ENCODE results near the gene VKORC1. TPM values are rescaled to one million over a fixed set of nuclear protein-coding genes. Genes with fewer than 3 reads are reported as not detected.
A peak's percentile ranks its signal among the peaks of the same experiment; 100 is the strongest.

VKORC1 gene
- total RNA-seq, 1 donor from 2014 or later: 56.2 TPM

DNA sequence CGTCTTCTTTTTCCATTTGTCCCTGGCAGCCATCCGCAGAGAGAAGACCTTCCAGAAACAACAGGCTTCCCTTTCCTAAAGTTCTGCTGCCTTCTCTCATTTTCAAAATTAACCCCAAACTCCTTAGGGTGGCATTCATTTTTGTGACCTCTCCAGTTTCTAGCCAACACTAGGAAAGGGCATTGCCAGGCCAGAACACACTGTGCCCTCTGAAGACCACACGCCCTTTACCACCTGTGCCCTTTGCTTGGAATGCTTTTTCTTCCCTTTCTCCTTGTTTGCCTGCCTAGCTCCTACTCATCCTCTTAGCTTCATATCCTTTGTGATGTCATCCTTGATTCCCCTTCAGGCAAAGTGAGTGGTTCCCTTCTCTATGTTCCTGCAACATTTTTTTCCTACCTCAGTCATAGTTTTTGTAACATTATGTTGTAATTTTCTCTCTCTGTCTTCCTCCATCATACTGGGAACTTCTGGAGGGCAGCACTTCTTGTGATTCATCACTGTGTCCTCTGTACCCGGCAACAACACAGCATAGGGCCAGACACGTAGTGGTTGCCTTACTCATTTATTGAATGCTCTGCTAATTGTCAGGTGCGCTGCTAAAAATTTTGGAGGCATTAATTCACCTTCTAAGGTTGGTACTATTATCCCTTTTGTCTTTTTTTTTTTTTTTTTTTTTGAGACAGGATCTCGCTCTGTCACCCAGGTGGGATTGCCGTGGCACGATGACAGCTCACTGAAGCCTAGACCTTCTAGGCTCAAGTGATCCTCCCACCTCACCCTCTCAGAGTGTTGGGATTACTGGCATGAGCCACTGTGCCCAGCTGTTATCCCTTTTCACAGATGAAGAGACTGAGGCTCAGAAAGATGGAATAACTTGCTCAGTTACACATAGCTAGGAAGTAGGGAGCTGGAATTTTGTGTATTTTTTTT is 23.9 kb upstream of the VKORC1 start:
- Mint-ChIP-seq H3K36me3 (ENCODE audit: low read depth) (peaks cover 32% of the 10 kb centered on the region), H3K27me3 (no peaks in the 10 kb centered on the region), H3K4me1 (peaks cover 11% of the 10 kb centered on the region), H3K4me3 (peak overlapping the region; percentile 88), H3K27ac (peak overlapping the region; percentile 89), H3K9me3 (no peaks in the 10 kb centered on the region)
- intact Hi-C loops (cut with micrococcal nuclease): loop anchor here (5.0 kb wide), 1 partner anchor 161 kb away; the partner anchor contains the start of gene SETD1A
- no peak for DNase-seq

DNA sequence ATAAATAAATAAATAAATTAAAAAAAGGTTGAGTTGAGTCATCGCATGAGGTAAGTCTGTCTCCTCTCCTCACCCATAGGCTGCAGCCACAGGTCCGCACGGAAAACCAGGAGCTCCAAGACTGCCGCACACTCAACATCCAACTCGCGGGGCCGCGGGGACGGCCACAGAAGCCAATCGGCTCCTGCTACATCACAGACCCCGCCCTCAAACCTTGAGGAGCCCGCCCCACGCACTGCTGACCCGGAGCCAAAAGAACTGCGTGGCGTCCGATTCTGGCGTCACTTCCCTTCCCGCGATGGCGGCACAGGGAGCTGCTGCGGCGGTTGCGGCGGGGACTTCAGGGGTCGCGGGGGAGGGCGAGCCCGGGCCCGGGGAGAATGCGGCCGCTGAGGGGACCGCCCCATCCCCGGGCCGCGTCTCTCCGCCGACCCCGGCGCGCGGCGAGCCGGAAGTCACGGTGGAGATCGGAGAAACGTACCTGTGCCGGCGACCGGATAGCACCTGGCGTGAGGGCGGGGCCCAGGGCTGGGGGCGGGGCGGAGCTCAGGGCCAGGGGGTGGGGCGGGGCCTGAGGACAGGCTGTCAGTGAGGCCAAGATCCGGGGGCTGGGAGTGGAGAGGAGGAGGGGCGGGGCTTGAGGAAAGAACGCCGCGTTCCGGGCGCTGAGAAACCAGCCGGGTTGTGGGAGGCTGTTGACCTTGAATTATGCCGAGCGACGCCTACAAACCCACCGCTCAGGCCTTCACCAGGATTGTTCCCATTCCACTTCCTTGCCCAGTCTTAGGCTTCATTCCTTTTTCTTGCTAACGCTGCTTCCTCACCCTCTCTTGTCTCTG is 23.0 kb upstream of the VKORC1 start, which contains the start of gene KAT8:
KAT8 (plus strand) TSS at position 281 of the 839 bp plus-strand sequence; CDS start at position 299, 18 bp downstream.
- peaks cover 34% of the 10 kb centered on the region for H3K36me3 Mint-ChIP-seq (ENCODE audit: low read depth)

DNA sequence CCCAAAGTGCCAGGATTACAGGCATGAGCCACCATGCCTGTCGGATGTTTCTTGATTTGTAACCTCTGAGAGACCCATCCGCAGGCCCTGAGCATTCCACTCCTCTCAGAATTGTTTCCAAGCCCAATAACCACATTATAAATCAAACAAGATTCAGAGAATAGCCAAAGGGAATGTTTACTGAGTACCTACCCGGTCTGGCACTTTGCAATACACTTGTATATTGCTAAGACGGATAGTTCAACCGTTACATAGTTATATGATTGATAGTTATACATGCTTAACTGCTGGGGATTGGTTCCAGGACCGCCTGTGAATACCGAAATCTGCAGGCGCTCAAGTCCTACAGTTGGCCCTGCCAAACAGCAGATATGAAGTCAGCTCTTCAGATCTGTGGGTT is 19.9 kb upstream of the VKORC1 start:
- Mint-ChIP-seq H3K36me3 (ENCODE audit: low read depth) (peaks cover 32% of the 10 kb centered on the region), H3K9me3 (no peaks in the 10 kb centered on the region), H3K27ac (peak overlapping the region; percentile 34), H3K4me3 (no peak overlapping the region), H3K27me3 (no peaks in the 10 kb centered on the region), H3K4me1 (peaks cover 19% of the 10 kb centered on the region)
- no peak for DNase-seq
- intact Hi-C loops (cut with micrococcal nuclease): no loop called here

More for the DNA sequence above, 23.0 kb upstream of the VKORC1 start, which contains the start of gene KAT8:
- Mint-ChIP-seq H3K27ac (peak within 1 kb of the TSS; percentile 89), H3K9me3 (no peaks in the 10 kb centered on the region), H3K27me3 (no peaks in the 10 kb centered on the region), H3K4me1 (peaks cover 11% of the 10 kb centered on the region), H3K4me3 (peak within 1 kb of the TSS; percentile 88)
- intact Hi-C loops (cut with micrococcal nuclease): loop anchor here (1.0 to 5.0 kb wide), 6 partner anchors 25 to 195 kb away; partner anchors contain the start of genes SETD1A, STX4, ZNF646 and ZNF668
- peak; percentile 99 for DNase-seq

DNA sequence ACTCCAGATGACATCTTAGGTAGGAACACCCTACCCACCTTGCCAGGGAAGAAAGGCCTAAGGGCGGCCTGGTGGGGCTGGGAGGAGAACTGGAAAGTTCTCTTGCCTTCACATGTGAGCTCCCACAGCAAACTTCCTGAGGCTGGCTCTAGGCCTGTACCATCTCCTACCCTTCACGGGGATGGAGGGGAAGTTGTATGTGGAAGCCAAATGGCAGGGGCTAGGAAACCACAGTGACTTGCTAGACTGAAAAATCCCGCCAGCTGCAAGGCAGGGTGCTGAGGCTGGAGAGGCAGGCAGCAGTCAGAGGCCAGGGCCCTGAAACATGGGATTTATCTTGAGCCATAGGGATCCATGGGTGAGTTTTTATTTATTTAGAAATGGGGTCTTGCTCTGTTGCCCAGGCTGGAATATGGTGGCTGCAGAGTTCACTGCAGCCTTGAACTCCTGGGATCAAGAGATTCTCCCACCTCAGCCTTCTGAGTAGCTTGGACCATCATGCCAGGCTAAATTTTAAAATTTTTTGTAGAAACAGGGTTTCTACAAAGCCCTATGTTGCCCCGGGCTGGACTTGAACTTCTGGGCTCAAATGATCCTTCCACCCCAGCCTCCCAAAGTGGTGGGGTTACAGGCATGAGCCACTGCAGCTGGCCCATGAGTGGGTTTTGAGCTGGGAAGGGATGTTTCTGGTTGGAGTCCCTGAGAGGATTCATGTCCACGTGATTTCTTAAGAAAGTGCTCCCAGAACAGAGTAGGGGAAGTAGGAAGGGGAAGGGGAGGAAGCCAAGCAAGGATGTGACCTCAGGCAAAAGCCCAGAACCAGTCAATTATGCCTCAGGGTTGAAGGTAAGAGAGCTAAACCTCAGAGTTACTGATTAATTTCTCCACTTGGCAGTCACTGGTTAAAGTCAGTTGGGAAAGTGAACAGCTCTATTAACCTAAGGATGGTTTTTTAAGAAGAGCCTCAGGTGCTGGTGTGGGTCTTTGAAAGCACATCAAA is 18.8 kb upstream of the VKORC1 start:
- intact Hi-C loops (cut with micrococcal nuclease): no loop called here
- H3K36me3 Mint-ChIP-seq (ENCODE audit: low read depth): peaks cover 33% of the 10 kb centered on the region
- no peaks in the 10 kb centered on the region for H3K27me3 Mint-ChIP-seq
- no peak for DNase-seq
- peaks cover 18% of the 10 kb centered on the region for H3K4me1 Mint-ChIP-seq
- H3K4me3 Mint-ChIP-seq: no peak overlapping the region
- H3K9me3 Mint-ChIP-seq: no peaks in the 10 kb centered on the region
- peak overlapping the region; percentile 71 for H3K27ac Mint-ChIP-seq

DNA sequence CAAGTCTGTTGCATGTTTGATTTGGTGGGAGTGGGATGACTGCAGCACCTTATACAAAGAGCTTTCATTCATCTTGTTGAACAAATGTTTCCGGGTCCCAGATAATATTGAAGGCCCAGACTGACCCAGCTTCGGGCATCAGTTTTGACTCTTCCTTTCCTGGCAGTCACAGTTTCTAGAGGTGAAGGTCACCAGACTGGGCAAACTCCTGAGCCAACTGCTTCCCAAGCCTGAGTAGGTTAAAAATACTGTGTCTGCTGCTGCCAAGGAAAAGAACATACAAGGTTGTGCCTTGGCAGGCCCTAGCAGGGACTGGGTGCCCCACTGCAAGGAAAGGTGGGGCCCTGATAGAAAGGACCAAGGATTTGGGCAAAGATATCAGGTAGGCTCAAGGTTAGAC is 18.1 kb upstream of the VKORC1 start:
- no peak overlapping the region for H3K4me3 Mint-ChIP-seq
- H3K27me3 Mint-ChIP-seq: no peaks in the 10 kb centered on the region
- no peaks in the 10 kb centered on the region for H3K9me3 Mint-ChIP-seq
- intact Hi-C loops (cut with micrococcal nuclease): no loop called here
- peaks cover 17% of the 10 kb centered on the region for H3K4me1 Mint-ChIP-seq
- H3K36me3 Mint-ChIP-seq (ENCODE audit: low read depth): peaks cover 31% of the 10 kb centered on the region
- no peak overlapping the region for H3K27ac Mint-ChIP-seq
- DNase-seq: no peak

DNA sequence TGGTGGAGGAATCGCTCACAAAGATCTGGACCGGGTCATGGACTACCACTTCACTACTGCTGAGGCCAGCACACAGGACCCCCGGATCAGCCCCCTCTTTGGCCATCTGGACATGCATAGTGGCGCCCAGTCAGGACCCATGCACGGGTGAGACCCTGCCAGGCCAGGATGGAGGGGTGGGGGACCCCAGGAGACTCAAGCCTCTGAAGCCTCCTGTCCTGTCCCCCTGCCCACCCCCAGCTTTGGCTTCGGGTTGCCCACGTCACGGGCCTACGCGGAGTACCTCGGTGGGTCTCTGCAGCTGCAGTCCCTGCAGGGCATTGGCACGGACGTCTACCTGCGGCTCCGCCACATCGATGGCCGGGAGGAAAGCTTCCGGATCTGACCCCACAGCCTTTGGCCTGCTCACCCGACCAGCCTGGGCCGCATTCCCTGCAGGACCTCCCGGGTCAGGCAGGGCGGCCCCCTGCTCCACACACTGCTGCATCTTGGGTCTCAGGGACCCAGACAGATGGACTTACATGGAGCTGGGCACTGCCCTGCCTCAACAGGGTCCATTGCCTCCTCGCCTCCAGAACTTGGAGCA is 17.4 kb upstream of the VKORC1 start:
- Mint-ChIP-seq H3K27ac (no peak overlapping the region), H3K36me3 (ENCODE audit: low read depth) (peaks cover 31% of the 10 kb centered on the region), H3K4me3 (no peak overlapping the region), H3K27me3 (no peaks in the 10 kb centered on the region), H3K4me1 (peaks cover 22% of the 10 kb centered on the region), H3K9me3 (no peaks in the 10 kb centered on the region)
- DNase-seq: no peak
- intact Hi-C loops (cut with micrococcal nuclease): no loop called here

DNA sequence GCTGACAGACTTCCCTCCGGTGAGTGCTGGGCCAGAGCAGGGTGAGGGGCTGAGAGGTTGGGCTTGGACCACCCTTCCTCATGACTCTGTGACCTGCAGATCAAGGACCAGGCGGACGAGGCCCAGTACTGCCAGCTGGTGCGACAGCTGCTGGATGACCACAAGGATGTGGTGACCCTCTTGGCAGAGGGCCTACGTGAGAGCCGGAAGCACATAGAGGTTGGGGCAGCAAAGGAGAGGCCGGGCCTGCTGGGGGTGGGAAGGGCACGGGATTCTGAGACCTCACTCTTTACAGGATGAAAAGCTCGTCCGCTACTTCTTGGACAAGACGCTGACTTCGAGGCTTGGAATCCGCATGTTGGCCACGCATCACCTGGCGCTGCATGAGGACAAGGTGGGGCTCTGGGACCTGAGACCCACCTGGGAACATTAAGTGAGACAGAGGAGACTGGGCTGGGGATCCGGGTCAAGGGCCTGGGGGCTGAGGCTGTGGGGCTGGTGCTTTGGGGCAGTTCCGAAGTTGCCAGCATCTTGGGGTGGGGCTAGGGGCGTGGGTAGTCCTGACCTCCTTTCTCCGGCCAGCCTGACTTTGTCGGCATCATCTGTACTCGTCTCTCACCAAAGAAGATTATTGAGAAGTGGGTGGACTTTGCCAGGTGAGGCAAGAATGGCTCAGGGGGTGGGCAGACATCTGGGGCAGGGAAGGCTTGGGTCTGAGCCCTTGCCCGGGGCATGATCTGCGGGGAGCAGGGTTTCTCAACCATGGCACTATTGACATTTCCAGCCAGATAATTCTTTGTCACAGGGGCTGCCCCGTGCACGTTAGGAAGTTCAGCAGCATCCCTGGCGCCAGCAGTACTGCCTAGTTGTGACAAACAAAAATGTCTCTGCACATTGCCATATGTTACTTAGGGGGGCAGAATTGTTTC is 15.8 kb upstream of the VKORC1 start:
- H3K27ac Mint-ChIP-seq: peak overlapping the region; percentile 45
- H3K27me3 Mint-ChIP-seq: no peaks in the 10 kb centered on the region
- DNase-seq: no peak
- H3K4me3 Mint-ChIP-seq: peak overlapping the region; percentile 80
- H3K9me3 Mint-ChIP-seq: no peaks in the 10 kb centered on the region
- intact Hi-C loops (cut with micrococcal nuclease): no loop called here
- peaks cover 24% of the 10 kb centered on the region for H3K4me1 Mint-ChIP-seq
- H3K36me3 Mint-ChIP-seq (ENCODE audit: low read depth): peaks cover 31% of the 10 kb centered on the region

DNA sequence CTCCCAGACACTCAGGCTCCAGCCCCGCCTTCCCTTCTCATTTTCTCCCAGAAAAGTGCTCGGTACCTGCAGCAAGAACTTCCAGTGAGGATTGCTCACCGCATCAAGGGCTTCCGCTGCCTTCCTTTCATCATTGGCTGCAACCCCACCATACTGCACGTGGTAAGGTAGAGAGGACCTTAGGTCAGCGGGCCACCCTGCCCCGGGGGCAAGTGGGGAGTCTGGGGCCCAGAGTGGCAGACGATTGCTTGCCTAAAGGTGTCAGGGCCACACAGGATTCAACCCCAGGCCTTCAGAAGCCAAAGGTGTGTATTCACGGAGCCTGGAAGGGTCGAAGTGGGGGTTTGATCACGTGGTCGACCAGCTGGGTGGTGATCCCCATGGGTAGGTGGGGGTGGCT is 15.0 kb upstream of the VKORC1 start:
- intact Hi-C loops (cut with micrococcal nuclease): loop anchor here (2.0 to 10.0 kb wide), 5 partner anchors 15 to 345 kb away; partner anchors contain the start of genes ARMC5, STX4, VKORC1 and ZNF646
- peak overlapping the region; percentile 77 for H3K27ac Mint-ChIP-seq
- H3K27me3 Mint-ChIP-seq: no peaks in the 10 kb centered on the region
- DNase-seq: no peak
- H3K36me3 Mint-ChIP-seq (ENCODE audit: low read depth): peaks cover 30% of the 10 kb centered on the region
- H3K9me3 Mint-ChIP-seq: no peaks in the 10 kb centered on the region
- peak overlapping the region; percentile 80 for H3K4me3 Mint-ChIP-seq
- H3K4me1 Mint-ChIP-seq: peaks cover 24% of the 10 kb centered on the region

DNA sequence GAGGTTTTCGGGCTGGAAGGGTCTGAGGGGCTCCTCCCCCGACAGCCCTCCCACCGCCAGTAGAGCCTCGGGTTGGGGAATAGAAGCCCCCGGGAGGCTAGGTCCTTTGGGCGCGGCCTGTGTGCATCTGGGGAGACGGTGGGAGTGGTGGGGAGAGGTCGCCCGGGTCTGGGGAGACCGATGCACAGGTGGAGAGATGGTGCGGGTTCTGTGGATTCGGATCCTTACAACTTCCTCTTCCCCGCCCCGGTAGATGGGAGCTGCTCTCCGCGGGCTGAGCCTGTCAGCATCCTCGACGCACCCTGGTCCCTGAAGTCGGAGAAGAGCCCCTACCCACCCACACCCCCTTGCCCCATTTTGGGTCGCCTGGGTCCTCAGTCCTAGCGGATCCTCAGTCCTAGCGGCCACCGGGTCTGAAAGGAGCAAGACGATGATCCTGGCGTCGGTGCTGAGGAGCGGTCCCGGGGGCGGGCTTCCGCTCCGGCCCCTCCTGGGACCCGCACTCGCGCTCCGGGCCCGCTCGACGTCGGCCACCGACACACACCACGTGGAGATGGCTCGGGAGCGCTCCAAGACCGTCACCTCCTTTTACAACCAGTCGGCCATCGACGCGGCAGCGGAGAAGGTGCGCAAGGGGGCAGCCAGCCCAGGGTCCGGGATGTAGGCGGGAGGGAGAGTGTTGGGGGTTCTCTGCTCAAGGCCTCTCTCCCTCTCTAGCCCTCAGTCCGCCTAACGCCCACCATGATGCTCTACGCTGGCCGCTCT is 14.4 kb upstream of the VKORC1 start:
- Mint-ChIP-seq H3K27ac (peak overlapping the region; percentile 51), H3K4me3 (peak overlapping the region; percentile 80), H3K27me3 (no peaks in the 10 kb centered on the region), H3K9me3 (no peaks in the 10 kb centered on the region), H3K36me3 (ENCODE audit: low read depth) (peaks cover 30% of the 10 kb centered on the region), H3K4me1 (peaks cover 24% of the 10 kb centered on the region)
- intact Hi-C loops (cut with micrococcal nuclease): loop anchor here (2.0 to 10.0 kb wide), 5 partner anchors 14 to 346 kb away; partner anchors contain the start of genes ARMC5, STX4, VKORC1 and ZNF646
- DNase-seq: no peak

DNA sequence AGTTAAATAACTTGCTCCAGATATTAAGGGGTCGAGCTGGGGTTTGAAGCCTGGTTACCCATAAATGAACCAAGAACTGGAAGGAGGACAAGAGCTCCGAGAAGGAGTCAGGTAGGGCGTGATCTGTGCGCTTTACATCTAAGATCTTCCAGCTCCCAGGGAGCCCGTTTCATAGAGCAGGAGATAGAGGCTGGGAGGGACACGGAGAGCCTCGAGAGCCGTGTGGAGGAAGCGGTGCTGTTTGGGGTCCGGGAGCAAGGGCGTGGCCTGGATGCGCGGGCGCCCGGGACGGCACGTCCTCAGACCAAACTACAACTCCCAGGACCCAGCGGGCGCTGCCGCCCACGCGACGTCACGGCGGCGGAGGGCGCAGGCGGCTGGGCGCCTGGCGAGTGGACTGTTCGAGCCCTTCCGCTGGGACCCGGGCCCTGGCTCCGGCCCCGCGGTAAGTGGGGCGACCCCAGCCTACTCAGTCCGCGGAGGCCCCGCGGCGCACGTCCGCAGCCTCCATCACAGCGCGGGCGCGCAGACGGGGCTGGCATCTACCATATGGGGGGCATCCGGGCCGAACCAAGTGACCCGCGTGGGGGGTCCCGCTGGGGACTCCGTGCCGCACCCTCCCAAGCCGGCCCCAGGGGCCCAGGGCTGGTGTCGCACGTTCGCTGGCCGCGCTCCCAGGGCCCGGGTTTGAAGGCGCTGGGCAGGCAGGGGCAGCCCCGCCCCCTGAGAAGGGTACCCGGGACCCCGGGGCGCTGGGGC is 13.6 kb upstream of the VKORC1 start, which contains the start of gene BCKDK:
BCKDK (plus strand) TSS at position 352 of the 759 bp plus-strand sequence. CDS start 838 bp downstream, outside the sequence.
- intact Hi-C loops (cut with micrococcal nuclease): loop anchor here (2.0 to 10.0 kb wide), 5 partner anchors 13 to 347 kb away; partner anchors contain the start of genes ARMC5, STX4, VKORC1 and ZNF646
- Mint-ChIP-seq H3K4me1 (peaks cover 22% of the 10 kb centered on the region), H3K27me3 (no peaks in the 10 kb centered on the region), H3K4me3 (peak within 1 kb of the TSS; percentile 92), H3K36me3 (ENCODE audit: low read depth) (peaks cover 26% of the 10 kb centered on the region), H3K9me3 (no peaks in the 10 kb centered on the region), H3K27ac (peak within 1 kb of the TSS; percentile 95)
- peak; percentile 93 for DNase-seq

Measured in activated CD4-positive, alpha-beta T cell treated with anti-CD3 and anti-CD28 coated beads, Interleukin-2, amount 10 ng/mL, durations not matched to agents 24 days and 14 days (primary cell).